H1 (cell line): ENCODE measurements around the gene PTS. TPM values are rescaled to one million over a fixed set of nuclear protein-coding genes. Genes with fewer than 3 reads are reported as not detected.

Source experiments
- CTCF ChIA-PET: fragments of 300-600 bp; sonication (Branson Sonifier 250); formaldehyde crosslinking; loops from one replicate; lab custom pipeline; 2021; ENCODE audit not compliant: partially characterized antibody; lab: Charles Lee
- POLR2A ChIA-PET: fragments of 300-600 bp; sonication (Branson Sonifier 250); formaldehyde crosslinking; loops from one replicate; lab custom pipeline; 2021; ENCODE audit warnings: inconsistent platforms; ENCODE audit not compliant: partially characterized antibody; lab: Charles Lee
- DNase-seq, 2 experiments: peaks; one replicate each; pipeline versions ENCODE4 v3.0.0 to v3.0.0-alpha.2; 2010 to 2022; ENCODE audit warnings: low spot score in 2 of 2, low read depth in 1 of 2, mixed read lengths in 1 of 2
- FAIRE-seq: peaks from 2 replicates; lab custom pipeline; 2011; peaks lifted over from hg19 to GRCh38; lab: Jason Lieb, UNC
- H2AFZ ChIP-seq: 2 replicates; pipeline ENCODE4 v1.8.1; 2012; ENCODE audit warnings: low read length, inconsistent platforms
- H2AK5ac ChIP-seq: 2 replicates; pipeline ENCODE4 v1.6.1; 2013; ENCODE audit warnings: low read depth, low read length
- H2BK120ac ChIP-seq: replicated peaks from 2 replicates; pipeline ENCODE3; 2013; ENCODE audit warnings: low read depth, low read length, inconsistent platforms
- H2BK12ac ChIP-seq: 2 replicates; pipeline ENCODE4 v1.6.1; 2013; ENCODE audit warnings: low read depth, low read length
- H2BK15ac ChIP-seq: 2 replicates; pipeline ENCODE4 v1.6.1; 2013; ENCODE audit warnings: low read length
- H2BK20ac ChIP-seq: 2 replicates; pipeline ENCODE4 v1.6.1; 2013; ENCODE audit warnings: low read length
- H2BK5ac ChIP-seq: 2 replicates; pipeline ENCODE4 v1.6.1; 2013; ENCODE audit warnings: low read depth, low read length
- H3K14ac ChIP-seq: 2 replicates; pipeline ENCODE4 v1.6.1; 2013; ENCODE audit warnings: inconsistent platforms; ENCODE audit not compliant: insufficient read length
- H3K18ac ChIP-seq: 2 replicates; pipeline ENCODE4 v1.6.1; 2013; ENCODE audit warnings: low read length; ENCODE audit errors: extremely low read depth
- H3K23ac ChIP-seq: 2 replicates; pipeline ENCODE4 v1.6.1; 2013; ENCODE audit warnings: inconsistent platforms; ENCODE audit not compliant: insufficient read length
- H3K23me2 ChIP-seq: 2 replicates; pipeline ENCODE4 v1.6.1; 2013; ENCODE audit warnings: low read depth, low read length
- H3K27ac ChIP-seq: 2 replicates; pipeline ENCODE4 v1.6.1; 2011; ENCODE audit warnings: low read depth, low read length, inconsistent platforms
- H3K27me3 ChIP-seq, 4 experiments: replicated peaks in 1 of 4; 1 replicate in 1 of 4; 2 replicates in 3 of 4; pipeline versions ENCODE4 v1.6.1 to v1.8.1; 2011 to 2013; ENCODE audit warnings: low read length in 3 of 4, mild to moderate bottlenecking in 3 of 4, inconsistent platforms in 2 of 4, mixed read lengths in 2 of 4, moderate library complexity in 1 of 4; ENCODE audit not compliant: control insufficient read depth in 3 of 4, insufficient read depth in 3 of 4; ENCODE audit errors: extremely low read depth in 1 of 4
- H3K36me3 ChIP-seq, 4 experiments: 2 replicates each; pipeline versions ENCODE4 v1.6.1 to v1.8.1; 2011 to 2013; ENCODE audit warnings: mild to moderate bottlenecking in 4 of 4, low read length in 3 of 4, moderate library complexity in 2 of 4, control low read depth in 1 of 4, inconsistent platforms in 1 of 4; ENCODE audit not compliant: insufficient read depth in 4 of 4, control insufficient read depth in 2 of 4
- H3K4ac ChIP-seq: replicated peaks from 2 replicates; pipeline ENCODE3; 2013; ENCODE audit warnings: low read length, low read depth, mixed read lengths, inconsistent platforms; ENCODE audit not compliant: insufficient read length
- H3K4me1 ChIP-seq, 4 experiments: replicated peaks in 1 of 4; 1 replicate in 1 of 4; 2 replicates in 3 of 4; pipeline versions ENCODE4 v1.6.1 to v1.8.1; 2011 to 2013; ENCODE audit warnings: low read length in 3 of 4, inconsistent platforms in 2 of 4, mixed read lengths in 1 of 4; ENCODE audit not compliant: insufficient read depth in 4 of 4, control insufficient read depth in 3 of 4
- H3K4me2 ChIP-seq, 2 experiments: 2 replicates each; pipeline versions ENCODE4 v1.6.1 to v1.8.1; 2011 to 2013; ENCODE audit warnings: low read depth in 2 of 2, low read length in 2 of 2, control low read depth in 1 of 2, inconsistent platforms in 1 of 2, mild to moderate bottlenecking in 1 of 2; ENCODE audit not compliant: insufficient read depth in 1 of 2
- H3K4me3 ChIP-seq, 4 experiments: fragments of 200-600, 300-600 bp in 1 of 4; sonication (generic), shearing (Covaris generic), sonication (Bioruptor Twin) in 1 of 4; 2 replicates each; pipeline versions ENCODE4 v1.5.1 to v1.8.1; 2011 to 2016; ENCODE audit warnings: low read length in 4 of 4, low read depth in 3 of 4, control low read depth in 2 of 4, inconsistent platforms in 2 of 4, mild to moderate bottlenecking in 2 of 4, mixed read lengths in 1 of 4, moderate library complexity in 1 of 4; ENCODE audit not compliant: insufficient read depth in 2 of 4; ENCODE audit errors: extremely low read depth in 1 of 4
- H3K56ac ChIP-seq: replicated peaks from 2 replicates; pipeline ENCODE3; 2013; ENCODE audit warnings: low read depth, mild to moderate bottlenecking, mixed read lengths, low read length, inconsistent platforms; ENCODE audit not compliant: insufficient read length
- H3K79me1 ChIP-seq: 2 replicates; pipeline ENCODE4 v1.6.1; 2013; ENCODE audit warnings: low read depth, low read length, control low read depth
- H3K79me2 ChIP-seq, 2 experiments: 2 replicates each; pipeline versions ENCODE4 v1.6.1 to v1.8.1; 2012 to 2013; ENCODE audit warnings: low read length in 2 of 2, mild to moderate bottlenecking in 2 of 2, inconsistent platforms in 1 of 2; ENCODE audit not compliant: insufficient read depth in 2 of 2, control insufficient read depth in 1 of 2
- H3K9ac ChIP-seq, 4 experiments: replicated peaks in 1 of 4; 1 replicate in 1 of 4; 2 replicates in 3 of 4; pipeline versions ENCODE4 v1.6.1 to v1.8.1; 2011 to 2013; ENCODE audit warnings: low read depth in 3 of 4, low read length in 3 of 4, control low read depth in 2 of 4, mild to moderate bottlenecking in 2 of 4, moderate library complexity in 2 of 4, inconsistent platforms in 1 of 4; ENCODE audit errors: extremely low read depth in 1 of 4
- H3K9me3 ChIP-seq, 2 experiments: 2 replicates each; pipeline versions ENCODE4 v1.6.1 to v1.8.1; 2012 to 2013; ENCODE audit warnings: mild to moderate bottlenecking in 2 of 2, moderate library complexity in 2 of 2, control low read depth in 1 of 2, inconsistent platforms in 1 of 2, low read depth in 1 of 2, low read length in 1 of 2, mixed read lengths in 1 of 2; ENCODE audit not compliant: insufficient read depth in 2 of 2
- H4K20me1 ChIP-seq, 2 experiments: replicated peaks in 1 of 2; 2 replicates each; pipeline versions ENCODE3 to v1.8.1; 2011 to 2013; ENCODE audit warnings: inconsistent platforms in 2 of 2, low read length in 2 of 2, mild to moderate bottlenecking in 1 of 2; ENCODE audit not compliant: insufficient read depth in 2 of 2, control insufficient read depth in 1 of 2
- H4K5ac ChIP-seq: 2 replicates; pipeline ENCODE4 v1.6.1; 2013; ENCODE audit warnings: low read length, low read depth, mixed read lengths, inconsistent platforms; ENCODE audit not compliant: insufficient read length
- H4K8ac ChIP-seq: 2 replicates; pipeline ENCODE4 v1.8.0; 2013; ENCODE audit warnings: mild to moderate bottlenecking, moderate library complexity, low read length, inconsistent platforms; ENCODE audit not compliant: insufficient read depth; ENCODE audit errors: extremely low read depth
- H4K91ac ChIP-seq: replicated peaks from 2 replicates; pipeline ENCODE3; 2013; ENCODE audit warnings: low read length, mixed read lengths, inconsistent platforms; ENCODE audit not compliant: insufficient read length
- CHD1 ChIP-seq: IDR thresholded peaks from 2 replicates; pipeline ENCODE4 v1.6.1; 2012; ENCODE audit warnings: low read depth, low read length, improper control_type of control experiment
- PHF8 ChIP-seq: fragments of 200-600 bp; sonication (generic); conservative IDR thresholded peaks from 2 replicates; pipeline ENCODE4 v1.7.1; 2012; ENCODE audit warnings: low read depth, mild to moderate bottlenecking, inconsistent platforms, low read length, moderate library complexity
- WGBS, 2 experiments: shearing (Covaris generic) in 1 of 2; methylation state at CpG; one replicate each; pipeline versions ENCODE4 v1.1.6 to v1.1.7; 2013 to 2015; ENCODE audit warnings: low lambda C conversion rate in 2 of 2, mixed read lengths in 2 of 2, inconsistent platforms in 1 of 2, low coverage in 1 of 2, missing lambda C conversion rate in 1 of 2; ENCODE audit not compliant: insufficient replicate concordance in 2 of 2, insufficient coverage in 1 of 2, insufficient read length in 1 of 2; ENCODE audit errors: extremely low coverage in 1 of 2, missing lambda C conversion rate in 1 of 2; 5-methylcytosine and 5-hydroxymethylcytosine counted together
- polyA plus RNA-seq, 7 experiments: library from polyadenylated mRNA; depleted of rRNA in 3 of 7; stranded (reverse) in 5 of 7; unstranded in 2 of 7; fragments of >200 nt in 5 of 7; fragments of 200-250 nt in 2 of 7; gene quantifications; 1 replicate in 5 of 7; 2 replicates in 1 of 7; 4 replicates in 1 of 7; pipeline versions ENCODE4 v1.2.1 to v1.2.3, GENCODE V29; 2011 to 2013; ENCODE audit warnings: missing spikeins in 2 of 7, mixed read lengths in 2 of 7
- total RNA-seq: library from RNA; stranded (reverse); fragmentation: NEBNext Ultra II Directional; extraction: Animal tissue kit (Norgen Biotek cat#: 25700); gene quantifications from 2 replicates; pipeline ENCODE4 v1.2.1, GENCODE V29; 2021

The PTS gene
- total and polyA plus RNA-seq, 2 of the 8 experiments (the other 6 are each of a cell fraction or from before 2014, with no cell fraction given), result 18.3 to 25.9 TPM

DNA sequence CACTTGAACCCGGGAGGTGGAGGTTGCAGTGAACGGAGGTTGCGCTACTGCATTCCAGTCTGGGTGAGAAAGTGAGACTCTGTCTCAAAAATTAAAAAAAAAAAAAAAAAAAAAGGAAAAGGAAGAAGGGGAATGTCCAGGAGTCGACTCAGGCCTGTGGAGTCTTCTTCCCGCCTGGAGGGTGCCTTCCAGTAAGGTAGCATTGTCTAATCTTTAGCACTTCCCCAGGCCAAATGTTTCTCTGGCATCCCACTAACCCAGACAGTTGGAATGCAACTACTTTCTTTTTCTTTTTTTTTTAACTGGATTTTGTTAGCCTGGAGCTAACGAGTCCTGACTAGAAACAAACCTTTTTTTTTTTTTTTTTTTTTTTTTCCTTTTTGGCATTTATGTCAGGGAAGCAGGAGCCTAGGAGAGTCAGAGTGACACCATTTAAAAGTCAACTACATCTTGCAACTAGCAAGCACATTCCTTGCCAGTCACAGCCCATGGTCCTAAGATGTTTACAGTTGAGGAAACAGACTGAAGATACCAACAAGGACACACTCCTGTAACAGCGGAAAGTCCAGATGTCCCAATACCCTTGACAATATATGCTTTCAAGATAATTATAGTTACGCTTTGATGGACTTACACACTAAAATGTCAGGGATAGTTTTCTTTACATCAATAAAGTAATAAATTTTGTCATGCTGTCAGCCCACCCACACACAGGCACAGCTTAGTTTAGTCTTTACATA, 23.8 kb downstream of the PTS start:
- 97% methylated on average over 6 of the region's 8 CpGs; no CpG with 5 or more reads in 1 of the 2 experiments for WGBS, 2 experiments

More for the DNA sequence above, 23.8 kb downstream of the PTS start:
- H3K23ac ChIP-seq, result no peak overlapping the region
- no peak for DNase-seq
- H3K4me1 ChIP-seq, result no peaks in the 10 kb centered on the region
- no peaks in the 10 kb centered on the region for H3K9me3 ChIP-seq
- POLR2A ChIA-PET, result interaction anchor here (0.6 kb wide), 1 partner anchor 23 kb away, joined by 3 read pairs; no protein-coding TSS in a partner anchor
- no peak for TF ChIP-seq CHD1
- no peak for TF ChIP-seq PHF8
- no peak overlapping the region for H2BK12ac ChIP-seq
- no peaks in the 10 kb centered on the region for H3K79me1 ChIP-seq
- H3K9ac ChIP-seq, result no peak overlapping the region
- no peaks in the 10 kb centered on the region; a peak in 1 of 7 replicates for H3K27me3 ChIP-seq
- no peak overlapping the region for H3K27ac ChIP-seq
- no peak overlapping the region for H2AK5ac ChIP-seq
- no peak overlapping the region for H3K56ac ChIP-seq
- no peak overlapping the region for H2AFZ ChIP-seq
- H2BK20ac ChIP-seq, result no peak overlapping the region
- no peak overlapping the region for H4K8ac ChIP-seq
- H4K20me1 ChIP-seq, result peaks cover 0 to 9% of the 10 kb centered on the region in 2 experiments
- H3K4ac ChIP-seq, result no peak overlapping the region
- FAIRE-seq, result no peak
- no peak overlapping the region for H3K14ac ChIP-seq
- CTCF ChIA-PET, result interaction anchor here (0.7 to 1.0 kb wide), 2 partner anchors 8 to 31 kb away, joined by 3 read pairs; no protein-coding TSS in a partner anchor
- H3K23me2 ChIP-seq, result peaks cover 10% of the 10 kb centered on the region; the same call in 1 of the 2 replicates
- H2BK5ac ChIP-seq, result no peak overlapping the region
- no peak overlapping the region for H3K4me2 ChIP-seq
- no peak overlapping the region for H3K4me3 ChIP-seq
- H3K79me2 ChIP-seq, result no peaks in the 10 kb centered on the region
- H4K5ac ChIP-seq, result no peak overlapping the region
- no peaks in the 10 kb centered on the region for H3K36me3 ChIP-seq
- H2BK15ac ChIP-seq, result no peak overlapping the region
- no peak overlapping the region for H4K91ac ChIP-seq
- H3K18ac ChIP-seq, result no peak overlapping the region
- H2BK120ac ChIP-seq, result no peak overlapping the region
